Measurements from ENCODE around the gene ATP5MG. TPM values are rescaled to one million over a fixed set of nuclear protein-coding genes. Genes with fewer than 3 reads are reported as not detected.

Gene ATP5MG
- polyA plus RNA-seq, 2 of the 4 experiments (the other 2 are of a cell fraction): 337 to 438 TPM

DNA sequence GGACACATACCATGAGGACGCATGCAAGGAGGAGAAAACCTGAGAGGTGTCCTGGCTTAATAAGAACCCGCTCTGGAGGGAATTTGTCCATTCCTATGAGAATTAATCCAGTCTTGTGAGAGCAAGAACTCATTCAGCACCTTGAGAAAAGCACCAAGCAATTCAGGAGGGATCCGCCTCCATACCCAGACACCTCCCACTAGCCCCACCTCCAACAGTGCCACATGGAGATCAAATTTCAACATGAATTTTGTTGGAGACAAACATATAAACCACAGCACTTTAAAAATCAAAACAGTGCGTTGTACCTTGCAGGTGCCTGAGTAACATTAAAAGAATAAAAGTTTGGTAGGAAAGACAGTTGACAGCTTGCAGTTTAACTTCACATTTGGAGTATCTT, 30.6 kb upstream of the ATP5MG start:
- DNase-seq (ENCODE audit: low read depth in 1 of 2, low spot score in 1 of 2) (no peak), ATAC-seq (no peak), FAIRE-seq (no peak)
- WGBS (ENCODE audit: missing lambda C conversion rate): 94% methylated on average over 4 of the region's 4 CpGs
- no peak overlapping the region for H3K27ac ChIP-seq
- TF ChIP-seq RFX5 (IDR thresholded peaks at IDR 0.05): no peak
- TF ChIP-seq FOXS1 (CRISPR knock-in tag; IDR thresholded peaks at IDR 0.05): no peak
- TF ChIP-seq, protein P1, sequence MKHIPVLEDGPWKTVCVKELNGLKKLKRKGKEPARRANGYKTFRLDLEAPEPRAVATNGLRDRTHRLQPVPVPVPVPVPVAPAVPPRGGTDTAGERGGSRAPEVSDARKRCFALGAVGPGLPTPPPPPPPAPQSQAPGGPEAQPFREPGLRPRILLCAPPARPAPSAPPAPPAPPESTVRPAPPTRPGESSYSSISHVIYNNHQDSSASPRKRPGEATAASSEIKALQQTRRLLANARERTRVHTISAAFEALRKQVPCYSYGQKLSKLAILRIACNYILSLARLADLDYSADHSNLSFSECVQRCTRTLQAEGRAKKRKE (CRISPR knock-in tag; IDR thresholded peaks at IDR 0.05; ENCODE audit: low read depth): no peak
- TF ChIP-seq MYC (IDR thresholded peaks at IDR 0.05; ENCODE audit: borderline replicate concordance, low read length): no peak
- TF ChIP-seq RARB (CRISPR knock-in tag; IDR thresholded peaks at IDR 0.05): no peak
- TF ChIP-seq EHMT2 (IDR thresholded peaks at IDR 0.05; ENCODE audit: low read depth): no peak
- no peak for TF ChIP-seq SMC3 (IDR thresholded peaks at IDR 0.05)
- TF ChIP-seq CHD4 (IDR thresholded peaks at IDR 0.05; ENCODE audit: borderline replicate concordance): no peak
- TF ChIP-seq ESRRA (IDR thresholded peaks at IDR 0.05; ENCODE audit: borderline replicate concordance, low read length): no peak
- TF ChIP-seq, protein P2, sequence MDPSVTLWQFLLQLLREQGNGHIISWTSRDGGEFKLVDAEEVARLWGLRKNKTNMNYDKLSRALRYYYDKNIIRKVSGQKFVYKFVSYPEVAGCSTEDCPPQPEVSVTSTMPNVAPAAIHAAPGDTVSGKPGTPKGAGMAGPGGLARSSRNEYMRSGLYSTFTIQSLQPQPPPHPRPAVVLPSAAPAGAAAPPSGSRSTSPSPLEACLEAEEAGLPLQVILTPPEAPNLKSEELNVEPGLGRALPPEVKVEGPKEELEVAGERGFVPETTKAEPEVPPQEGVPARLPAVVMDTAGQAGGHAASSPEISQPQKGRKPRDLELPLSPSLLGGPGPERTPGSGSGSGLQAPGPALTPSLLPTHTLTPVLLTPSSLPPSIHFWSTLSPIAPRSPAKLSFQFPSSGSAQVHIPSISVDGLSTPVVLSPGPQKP (IDR thresholded peaks at IDR 0.05; ENCODE audit: low read depth, low read length): no peak
- no peak for TF ChIP-seq CBX2 (IDR thresholded peaks at IDR 0.05; ENCODE audit: borderline replicate concordance, low read depth)
- no peak for TF ChIP-seq PHF8 (IDR thresholded peaks at IDR 0.05; ENCODE audit: borderline replicate concordance, low read depth)
- TF ChIP-seq HOXB5 (CRISPR knock-in tag; IDR thresholded peaks at IDR 0.05): no peak
- no peak overlapping the region for H3K4me2 ChIP-seq
- H3K4me1 ChIP-seq: no peaks in the 10 kb centered on the region
- ChIA-PET CTCF (interaction anchor here (0.8 kb wide), 1 partner anchor 173 kb away, joined by 3 read pairs; no protein-coding TSS in a partner anchor), POLR2A (no interaction called here)
- no peaks in the 10 kb centered on the region for H3K9me3 ChIP-seq
- no peak overlapping the region for H3K4me3 ChIP-seq

DNA sequence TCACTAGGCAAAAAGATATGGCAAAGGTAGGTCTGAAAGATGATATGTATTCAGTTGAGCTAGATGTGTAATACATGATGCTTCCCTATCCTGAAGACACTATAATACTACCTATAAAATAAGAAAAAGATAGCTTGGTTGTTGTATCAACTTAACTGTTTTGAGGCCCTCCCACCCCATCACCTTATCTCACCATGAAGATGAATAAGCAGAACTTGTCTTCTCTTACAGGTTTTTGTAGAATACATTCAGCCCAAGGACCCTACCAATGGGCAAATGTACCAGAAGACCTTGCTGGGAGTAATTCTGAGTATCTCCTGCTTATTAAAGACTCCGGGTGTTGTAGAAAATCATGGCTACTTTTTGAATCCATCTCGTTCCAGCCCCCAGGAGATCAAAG, 28.1 kb upstream of the ATP5MG start:
- Histone ChIP-seq H3K9me3 (no peaks in the 10 kb centered on the region), H3K4me1 (no peaks in the 10 kb centered on the region), H3K27ac (no peak overlapping the region), H3K4me3 (no peak overlapping the region), H3K4me2 (no peak overlapping the region)
- POLR2A ChIA-PET: no interaction called here
- DNase-seq (ENCODE audit: low read depth in 1 of 2, low spot score in 1 of 2) (no peak), FAIRE-seq (no peak), ATAC-seq (no peak)
- CTCF ChIA-PET: no interaction called here
- TF ChIP-seq MYC (IDR thresholded peaks at IDR 0.05; ENCODE audit: borderline replicate concordance, low read length) (no peak), HEYL (CRISPR knock-in tag; IDR thresholded peaks at IDR 0.05) (no peak), RFX5 (IDR thresholded peaks at IDR 0.05) (no peak), MAZ (IDR thresholded peaks at IDR 0.05; ENCODE audit: borderline replicate concordance, low read depth, low read length) (no peak), ZNF302 (CRISPR knock-in tag; IDR thresholded peaks at IDR 0.05) (no peak), JUN (IDR thresholded peaks at IDR 0.05) (no peak), HOXA7 (CRISPR knock-in tag; IDR thresholded peaks at IDR 0.05) (no peak), CBX8 (IDR thresholded peaks at IDR 0.05) (no peak), RAD21 (conservative IDR thresholded peaks at IDR 0.05 in 1 of 2, IDR thresholded peaks at IDR 0.05 in 1 of 2) (no peak), NR3C1 (IDR thresholded peaks at IDR 0.05) (no peak), RCOR1 (IDR thresholded peaks at IDR 0.05; ENCODE audit: low read depth, low read length) (no peak), ZFP36 (IDR thresholded peaks at IDR 0.05; ENCODE audit: borderline replicate concordance, partially characterized antibody) (no peak)
- TF ChIP-seq, protein P1 (CRISPR knock-in tag; IDR thresholded peaks at IDR 0.05; ENCODE audit: low read depth): no peak
- WGBS (ENCODE audit: missing lambda C conversion rate): 94% methylated on average over 2 of the region's 2 CpGs

Measured in A549 (cell line).